Fibroblast of the conjunctiva (primary cell): Measurements from ENCODE around the gene IFT81.

Experiments
- DNase-seq: peaks from one replicate; pipeline ENCODE4 v3.0.0-alpha.2; 2010; ENCODE audit warnings: low read depth

Gene IFT81

GRCh38 chr12:110149086-110149660 is 25.0 kb downstream of the IFT81 start:
- DNase-seq: no peak

- DNase-seq: no peak
Measured at GRCh38 chr12:110156766-110157165, 32.6 kb downstream of the IFT81 start.

- no peak for DNase-seq
Measured at GRCh38 chr12:110157539-110157938, 33.4 kb downstream of the IFT81 start.

GRCh38 chr12:110159671-110160245 is 35.6 kb downstream of the IFT81 start:
- DNase-seq: no peak

- DNase-seq: no peak
Measured at GRCh38 chr12:110165540-110166159, 41.5 kb downstream of the IFT81 start.

GRCh38 chr12:110168732-110169455 is 44.7 kb downstream of the IFT81 start:
- DNase-seq: no peak

GRCh38 chr12:110170535-110171185 is 46.5 kb downstream of the IFT81 start:
- no peak for DNase-seq

GRCh38 chr12:110171186-110171538 is 47.0 kb downstream of the IFT81 start:
- DNase-seq: no peak

GRCh38 chr12:110171636-110172035 is 47.5 kb downstream of the IFT81 start:
- no peak for DNase-seq

GRCh38 chr12:110174373-110174996 is 50.3 kb downstream of the IFT81 start:
- no peak for DNase-seq

GRCh38 chr12:110175201-110175600 is 51.0 kb downstream of the IFT81 start:
- DNase-seq: no peak

GRCh38 chr12:110176745-110177144 is 52.6 kb downstream of the IFT81 start:
- no peak for DNase-seq

GRCh38 chr12:110179291-110179690 is 55.1 kb downstream of the IFT81 start:
- DNase-seq: no peak

GRCh38 chr12:110180591-110181005 is 56.4 kb downstream of the IFT81 start:
- no peak for DNase-seq

GRCh38 chr12:110182281-110182680 is 58.1 kb downstream of the IFT81 start:
- DNase-seq: no peak

GRCh38 chr12:110183386-110183785 is 59.2 kb downstream of the IFT81 start:
- no peak for DNase-seq

GRCh38 chr12:110185626-110186025 is 61.5 kb downstream of the IFT81 start:
- no peak for DNase-seq

- DNase-seq: no peak
Measured at GRCh38 chr12:110186059-110186458, 61.9 kb downstream of the IFT81 start.

GRCh38 chr12:110193196-110193595 is 69.0 kb downstream of the IFT81 start:
- no peak for DNase-seq

- DNase-seq: no peak
Measured at GRCh38 chr12:110197003-110197402, 72.8 kb downstream of the IFT81 start.

GRCh38 chr12:110198386-110198785 is 74.2 kb downstream of the IFT81 start:
- DNase-seq: no peak
